Urothelium cell line (cell line): Measurements from ENCODE around the gene SH2D7.
A peak's percentile ranks its signal among the peaks of the same experiment; 100 is the strongest.

Source experiments
- DNase-seq: peaks from one replicate; pipeline ENCODE4 v3.0.0; 2011; ENCODE audit warnings: low spot score, mixed read lengths
- FAIRE-seq: peaks from 2 replicates; lab custom pipeline; 2011; peaks lifted over from hg19 to GRCh38; lab: Jason Lieb, UNC

The SH2D7 gene

DNA sequence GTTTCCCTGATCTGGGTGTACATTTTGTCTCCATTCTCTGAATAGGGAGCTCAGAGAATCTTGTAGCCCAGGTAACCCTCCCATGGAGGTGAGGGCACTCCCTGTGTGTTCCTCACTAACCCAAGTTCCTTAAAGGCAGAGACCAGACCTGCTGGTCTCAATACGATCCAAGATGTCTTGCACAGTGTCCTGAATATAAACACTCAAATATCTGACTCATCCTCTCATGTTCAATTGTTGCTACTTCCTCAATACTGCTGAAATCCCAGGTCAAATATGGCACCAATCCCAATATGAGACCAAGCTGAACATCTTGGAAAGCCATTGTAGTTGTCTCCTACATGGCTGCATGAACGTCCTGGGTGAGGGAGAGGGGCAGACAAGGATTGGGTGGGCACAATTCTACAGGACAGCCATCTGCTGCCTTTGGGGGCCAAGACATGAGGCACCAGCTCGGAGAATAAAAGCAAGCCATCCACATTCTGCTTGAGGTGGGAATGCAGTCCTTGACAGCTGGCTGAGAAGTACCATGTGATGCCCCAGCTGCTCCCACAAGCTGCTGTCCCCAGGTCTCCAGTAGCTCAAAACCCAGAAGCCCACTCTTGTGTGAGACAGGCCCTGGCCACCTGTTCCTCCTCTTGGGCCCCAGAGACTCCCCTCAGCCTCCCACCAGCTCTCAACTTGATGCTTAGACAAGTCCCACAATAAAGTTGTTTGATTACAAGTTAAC lies 33.1 kb upstream of the SH2D7 start:
- no peak for FAIRE-seq
- no peak for DNase-seq

DNA sequence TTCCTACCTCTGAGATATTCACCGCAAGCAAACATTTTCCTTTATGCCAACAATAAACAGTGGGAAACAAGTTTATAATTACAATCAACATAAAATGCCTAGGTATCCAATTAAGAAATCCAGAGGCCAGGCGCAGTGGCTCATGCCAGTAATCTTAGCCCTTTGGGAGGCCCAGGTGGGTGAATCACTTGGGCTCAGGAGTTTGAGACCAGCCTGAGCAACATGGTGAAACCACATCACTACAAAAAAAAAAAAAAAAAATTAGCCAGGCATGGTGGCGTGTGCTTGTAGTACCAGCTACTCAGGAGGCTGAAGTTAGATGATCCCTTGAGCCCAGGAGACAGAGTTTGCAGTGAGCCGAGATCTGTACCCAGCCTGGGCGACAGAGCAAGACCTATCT lies 32.1 kb upstream of the SH2D7 start:
- no peak for DNase-seq
- no peak for FAIRE-seq

DNA sequence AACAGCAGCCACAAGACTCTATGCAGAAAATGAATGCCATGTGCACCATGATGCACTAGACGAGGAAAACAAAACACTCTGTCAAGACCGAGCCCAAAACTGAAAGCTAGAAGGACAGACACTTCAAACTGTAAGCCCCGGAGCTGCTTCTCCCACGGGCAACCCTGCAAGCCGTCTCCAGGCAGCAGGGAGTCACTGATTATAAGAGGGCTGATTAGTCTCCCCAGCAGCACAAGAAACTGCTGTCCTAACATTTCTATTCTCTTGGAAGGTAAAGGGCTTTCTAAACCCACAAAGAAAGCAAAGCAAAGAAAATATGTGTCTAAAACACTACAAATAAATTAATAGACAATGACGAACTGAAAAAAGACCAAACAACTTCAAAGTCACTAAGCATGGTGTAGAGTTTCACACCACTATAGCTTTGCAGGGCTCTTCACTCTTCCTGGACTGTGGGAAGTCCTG lies 30.4 kb upstream of the SH2D7 start:
- FAIRE-seq (no peak), DNase-seq (no peak)

DNA sequence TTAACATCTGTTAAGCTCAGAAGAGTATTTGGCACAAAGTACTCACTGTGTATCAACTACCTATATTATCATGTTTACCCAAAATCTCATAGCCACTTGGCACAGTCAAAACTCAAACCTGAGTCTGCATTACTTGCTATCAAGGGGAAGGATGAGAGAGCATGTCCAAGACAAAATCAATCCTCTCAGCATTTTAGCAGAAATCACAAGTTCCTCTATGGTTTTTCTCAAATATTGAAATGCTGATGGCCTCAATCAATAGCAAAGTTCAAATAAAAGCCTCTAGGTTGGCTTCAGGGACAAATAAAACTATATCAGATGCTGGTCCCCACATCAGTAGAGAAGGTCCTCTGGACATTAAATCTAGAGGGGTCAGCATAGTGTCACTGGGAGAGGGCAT lies 29.1 kb upstream of the SH2D7 start:
- FAIRE-seq (no peak), DNase-seq (no peak)

DNA sequence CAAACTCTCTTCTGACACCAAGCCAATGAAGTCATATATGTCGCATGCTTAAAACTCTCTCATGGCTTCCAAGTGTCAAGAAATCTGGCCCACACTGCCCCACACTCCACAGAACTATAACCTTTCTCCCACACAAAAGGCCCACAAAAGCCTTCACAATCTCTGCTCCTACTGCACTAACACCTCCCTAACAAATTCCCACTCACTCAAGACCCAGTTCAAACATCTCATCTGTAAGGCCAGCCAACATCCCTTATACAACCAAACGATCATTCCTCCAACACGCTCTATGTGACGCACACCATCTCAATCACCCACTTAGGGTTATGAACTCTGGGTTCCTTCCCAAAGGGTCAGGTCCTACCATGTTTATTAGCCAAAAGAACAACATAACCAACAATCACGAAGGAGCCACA lies 28.4 kb upstream of the SH2D7 start:
- DNase-seq = no peak
- FAIRE-seq = no peak

DNA sequence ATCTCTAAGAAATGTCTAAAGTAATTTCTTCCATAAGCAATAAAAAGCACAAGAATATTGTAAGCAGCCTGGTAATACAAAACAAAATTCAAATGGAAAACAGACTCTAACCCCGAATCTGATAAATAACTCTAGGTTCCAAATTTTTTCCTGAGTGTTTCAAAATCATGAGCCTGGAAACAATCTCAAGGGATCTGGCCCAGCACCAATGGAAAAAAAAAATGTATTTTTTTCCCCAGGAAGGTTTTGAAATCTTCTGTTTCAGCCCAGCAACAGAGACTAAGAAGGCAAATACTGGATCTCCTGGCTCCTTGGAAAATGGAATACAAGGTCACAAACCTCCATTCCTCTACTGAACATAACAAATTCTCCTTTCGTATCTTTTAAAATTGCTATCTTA lies 27.8 kb upstream of the SH2D7 start:
- FAIRE-seq (no peak), DNase-seq (no peak)

DNA sequence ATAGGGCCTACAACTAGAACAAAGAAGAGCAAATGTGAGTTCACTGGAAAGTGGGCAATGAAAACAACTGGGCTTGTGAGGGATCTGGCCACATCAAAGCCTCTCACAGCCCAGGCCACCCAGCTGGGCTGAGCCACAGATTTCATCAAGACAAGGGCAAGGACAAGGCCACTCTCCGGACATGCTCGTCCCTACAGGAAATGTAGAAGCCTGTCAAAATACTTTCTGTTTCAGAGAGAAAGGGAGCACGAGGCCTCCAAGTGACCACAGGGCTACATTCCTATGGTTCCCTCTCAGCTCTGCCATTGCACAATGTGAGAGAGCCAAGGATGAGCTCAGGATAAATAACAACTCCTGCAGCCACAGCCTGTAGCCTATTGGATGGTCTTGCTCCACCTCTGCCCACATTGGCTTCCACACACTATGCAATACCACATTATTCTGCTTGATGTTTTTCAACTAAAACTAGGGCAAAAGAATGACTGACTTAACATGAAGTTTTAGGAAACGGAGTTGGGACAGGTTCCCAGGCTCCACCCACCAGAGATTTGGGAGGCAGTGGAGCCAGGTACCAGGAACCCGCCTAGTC lies 27.0 kb upstream of the SH2D7 start:
- FAIRE-seq (no peak), DNase-seq (peak; percentile 72)

DNA sequence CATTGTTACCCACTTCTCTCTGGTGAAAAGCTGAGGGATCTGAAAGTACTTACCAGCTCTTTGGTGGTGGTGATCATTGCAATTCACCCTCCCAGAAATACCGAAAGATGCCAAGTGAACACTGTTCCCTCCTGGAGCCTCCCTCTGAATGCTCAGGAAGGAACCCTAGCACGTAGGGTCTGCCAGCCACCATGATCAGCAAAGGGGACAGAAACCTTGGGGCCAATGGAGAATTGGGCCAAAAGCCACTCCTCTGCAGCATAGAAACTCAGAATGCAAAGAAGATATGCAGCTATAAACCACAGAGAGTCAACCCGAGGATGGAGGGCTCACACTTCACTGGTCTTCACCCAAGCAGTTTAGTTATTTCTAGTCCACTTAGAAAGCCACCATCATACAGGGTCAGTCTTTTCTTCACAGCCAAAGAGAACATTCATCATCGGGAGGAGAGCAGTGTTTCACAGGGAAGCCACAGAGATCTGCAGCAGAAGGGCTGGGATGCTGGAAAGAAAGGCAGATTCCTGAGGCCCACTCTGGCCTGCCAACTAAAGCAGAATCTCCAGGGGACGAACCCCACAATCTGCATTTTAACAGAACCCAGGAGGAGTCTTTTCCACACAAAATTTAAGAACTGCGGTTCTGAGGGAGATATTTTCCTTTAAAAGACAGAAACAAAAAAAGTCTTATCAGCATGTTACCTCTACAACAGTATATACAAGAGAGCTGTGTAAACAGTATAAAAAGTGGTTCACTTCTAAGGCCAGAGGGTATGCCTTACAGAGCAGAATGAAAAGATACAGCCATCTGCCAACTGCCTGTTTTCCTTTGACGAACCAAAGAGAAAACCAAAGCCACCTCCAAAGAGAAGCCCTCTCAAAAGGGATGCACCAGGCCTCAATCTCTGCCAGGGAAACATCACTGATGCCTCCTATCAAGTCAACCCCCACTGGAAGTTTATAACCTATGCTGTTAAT lies 26.1 kb upstream of the SH2D7 start:
- DNase-seq = no peak
- no peak for FAIRE-seq

DNA sequence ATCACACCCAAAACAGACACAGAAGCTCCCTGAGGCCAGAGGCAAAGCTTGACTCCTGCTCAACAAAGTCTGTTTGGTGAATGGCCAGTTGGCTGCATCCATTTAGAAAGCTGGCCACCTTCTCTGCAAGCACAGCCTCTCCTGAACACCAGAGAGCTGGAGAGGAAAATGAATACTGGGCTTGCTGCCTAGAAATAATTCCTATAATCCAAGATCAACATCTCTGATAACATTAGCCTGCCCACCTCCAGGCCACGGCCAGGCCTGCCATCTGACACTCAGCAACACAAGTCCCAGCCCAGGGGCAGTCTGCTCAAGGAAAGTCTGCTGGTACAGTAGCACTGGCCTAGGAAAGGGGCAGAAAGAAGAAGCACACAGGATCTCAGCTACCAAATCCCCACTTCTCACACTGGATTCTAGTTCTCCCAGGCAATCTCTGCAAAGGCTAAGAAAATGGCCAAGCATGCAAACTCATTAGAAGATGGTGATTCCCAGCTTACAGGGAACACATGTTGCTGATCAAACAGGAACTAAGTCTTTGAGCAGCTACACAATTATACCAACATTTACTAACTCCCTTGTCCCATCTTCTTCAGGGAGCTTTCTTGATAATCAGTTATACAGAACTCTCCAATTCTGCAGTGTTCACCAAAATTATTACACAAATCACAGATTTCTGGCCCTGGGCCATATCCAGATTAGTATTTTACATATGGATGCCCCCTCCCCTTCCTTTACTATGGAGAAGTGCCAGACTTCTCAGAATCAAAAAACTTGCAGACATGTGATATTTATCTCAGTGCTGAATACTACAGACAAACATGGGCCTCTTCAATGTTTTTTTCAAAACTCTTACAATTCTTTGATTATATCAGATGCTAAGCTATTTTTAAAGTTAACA lies 24.8 kb upstream of the SH2D7 start:
- FAIRE-seq (no peak), DNase-seq (no peak)

DNA sequence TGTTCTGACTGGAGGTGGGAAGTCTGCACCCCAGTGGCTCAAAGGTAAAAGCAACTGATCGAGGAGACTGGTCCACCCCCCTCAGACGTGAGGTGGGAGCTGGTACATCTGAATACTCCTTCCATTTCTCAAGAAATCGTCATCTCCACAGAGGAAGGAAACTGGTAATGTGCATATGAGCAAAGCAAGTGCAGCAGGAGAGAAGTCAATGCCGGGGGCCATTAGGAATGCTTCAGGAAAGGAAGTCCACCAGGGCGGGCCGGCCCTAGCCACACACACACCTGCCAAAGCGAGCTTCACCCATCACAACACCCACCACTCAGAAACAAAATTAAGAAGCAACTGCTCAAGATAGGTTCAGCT lies 23.3 kb upstream of the SH2D7 start:
- no peak for DNase-seq

DNA sequence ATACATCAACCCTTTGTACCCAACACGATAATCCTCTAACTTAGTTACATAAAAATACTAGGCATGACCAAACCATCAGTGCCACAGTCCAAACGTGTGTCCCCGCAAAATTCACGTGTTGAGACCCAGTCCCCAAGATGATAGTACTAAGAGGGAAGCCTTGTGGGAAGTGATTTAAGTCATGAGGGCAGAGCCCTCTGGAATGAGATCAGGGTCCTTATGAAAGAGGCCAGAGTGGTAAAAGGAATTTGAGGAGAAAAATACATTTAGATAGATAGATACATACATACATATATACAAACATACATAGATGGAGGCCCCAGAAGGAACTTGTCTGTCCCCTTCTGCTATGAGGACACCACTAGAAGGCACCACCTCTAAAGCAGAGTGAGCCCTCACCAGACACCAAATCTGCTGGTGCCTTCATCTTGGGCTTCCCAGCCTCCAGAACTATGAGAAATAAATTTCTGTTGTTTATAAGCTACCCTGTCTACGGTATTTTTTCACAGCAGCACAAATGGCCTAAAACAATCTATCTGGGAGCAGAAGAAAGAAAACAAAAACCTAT lies 22.8 kb upstream of the SH2D7 start:
- DNase-seq = no peak
- no peak for FAIRE-seq

More for the DNA sequence above, 23.3 kb upstream of the SH2D7 start:
- FAIRE-seq = no peak

DNA sequence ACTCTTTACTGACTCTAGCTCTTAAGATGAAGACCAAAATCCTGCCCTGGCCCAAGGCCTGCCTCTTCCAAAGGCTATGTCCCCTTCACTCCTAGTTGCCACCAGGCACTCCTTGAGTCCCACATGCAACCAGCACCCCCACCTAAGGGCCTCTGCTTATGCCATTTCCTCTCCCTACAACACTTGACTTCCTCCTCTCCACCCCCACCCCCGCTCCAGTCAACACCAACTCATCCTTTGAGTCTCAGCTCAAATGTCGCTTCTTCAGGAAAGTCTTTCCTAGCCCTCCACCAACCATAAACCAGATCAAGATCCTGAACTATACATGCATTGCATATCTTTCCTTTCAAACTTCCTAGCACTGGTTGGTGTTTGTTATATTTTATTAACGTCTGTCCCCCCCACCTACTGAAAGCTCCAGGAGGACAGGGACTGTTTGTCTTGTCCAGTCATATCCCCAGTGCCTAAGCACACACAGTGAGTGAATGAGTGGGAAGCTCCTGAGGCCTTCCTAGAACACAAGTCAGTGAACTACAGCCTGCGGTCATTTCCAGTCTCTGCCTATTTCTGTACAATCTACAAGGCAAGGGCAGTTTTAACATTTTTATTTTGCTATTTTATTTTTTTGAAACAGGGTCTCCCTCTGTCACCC lies 22.2 kb upstream of the SH2D7 start:
- DNase-seq (no peak), FAIRE-seq (no peak)

DNA sequence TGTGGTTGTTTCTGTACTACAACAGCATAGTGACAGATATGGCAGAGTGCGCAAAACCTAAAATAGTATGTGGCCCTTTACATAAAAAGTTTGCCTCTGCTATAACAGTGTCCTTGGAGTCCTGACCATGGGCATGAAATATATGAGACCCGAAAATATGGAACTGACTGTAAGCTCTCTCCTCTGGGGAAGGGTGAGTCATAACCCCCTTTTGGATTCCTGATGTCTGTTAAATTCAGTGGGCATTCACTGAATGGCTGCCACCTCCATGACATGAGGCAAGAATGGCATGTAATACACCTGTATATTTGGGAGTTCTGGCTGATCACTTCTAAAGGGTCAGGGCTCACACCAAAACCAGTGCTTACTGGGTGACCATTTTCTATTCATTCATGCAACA lies 21.0 kb upstream of the SH2D7 start:
- FAIRE-seq = no peak
- DNase-seq = no peak

DNA sequence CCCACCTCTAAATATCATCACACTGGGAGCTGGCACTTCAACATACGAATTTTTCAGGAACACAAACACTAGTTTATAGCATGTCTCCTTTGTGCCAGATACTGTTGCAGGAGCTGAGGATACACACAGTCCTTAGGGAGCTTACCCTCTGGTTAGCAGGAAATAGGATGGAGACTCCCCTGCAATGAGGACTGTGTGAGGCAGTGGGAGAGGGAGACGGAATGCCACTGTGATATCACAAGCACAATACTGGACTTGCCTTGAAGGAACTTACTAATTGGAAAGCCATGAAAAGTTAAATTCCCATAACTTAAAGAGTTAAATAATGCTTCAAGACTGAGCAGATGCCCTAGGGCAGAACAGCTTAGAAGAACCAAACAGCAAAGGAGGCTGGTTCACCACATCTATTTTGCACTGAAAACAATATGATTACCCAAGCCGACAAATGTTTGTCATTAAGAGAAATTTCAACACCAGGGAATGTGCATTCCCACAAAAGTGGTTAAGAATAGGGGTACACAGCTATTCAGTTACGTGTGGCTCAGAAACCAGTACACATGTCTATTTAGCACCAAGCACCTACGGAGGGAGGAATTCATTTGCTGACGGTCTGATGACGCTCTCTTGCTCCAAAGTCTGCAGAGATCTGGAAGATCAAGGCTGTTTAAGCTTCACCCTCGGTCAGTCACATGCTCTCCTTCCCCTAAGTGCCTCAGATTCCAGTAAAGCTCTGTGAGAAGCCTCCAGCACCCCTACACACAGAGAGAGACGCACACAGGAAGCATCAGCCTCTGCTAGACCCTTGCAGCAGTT lies 20.1 kb upstream of the SH2D7 start:
- DNase-seq (no peak), FAIRE-seq (no peak)

DNA sequence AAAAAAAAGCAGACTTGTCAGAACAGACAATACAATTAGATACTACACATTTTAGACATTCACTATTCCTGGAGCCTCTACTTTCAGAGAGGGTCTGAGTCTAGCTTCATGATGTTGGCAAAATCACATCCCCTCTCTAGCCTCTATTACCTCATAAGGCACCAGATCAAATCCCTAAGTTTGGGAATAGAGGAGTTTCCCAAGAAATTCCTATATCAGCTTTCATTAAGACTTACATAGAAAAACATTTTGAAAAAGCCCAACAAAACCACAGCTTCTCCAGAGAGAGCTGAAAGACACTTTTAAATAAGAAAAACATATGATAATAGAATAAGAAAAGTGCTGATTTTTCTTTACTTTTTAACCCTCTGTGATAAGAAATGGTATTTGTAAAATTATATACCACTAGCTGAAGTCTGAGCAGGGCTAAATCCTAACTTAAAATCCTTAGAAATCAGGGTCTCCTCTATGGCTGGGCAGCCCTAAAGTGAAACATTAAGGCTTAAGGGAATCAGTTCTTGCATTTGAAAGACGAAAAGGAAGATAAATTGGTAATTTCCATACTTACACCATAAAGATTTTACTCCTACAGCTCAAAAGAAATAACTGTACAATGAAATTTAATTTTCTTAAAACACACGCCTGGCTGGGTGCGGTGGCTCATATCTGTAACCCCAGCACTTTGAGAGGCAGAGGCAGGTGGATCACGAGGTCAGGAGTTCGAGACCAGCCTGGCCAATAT lies 19.1 kb upstream of the SH2D7 start:
- no peak for FAIRE-seq
- DNase-seq = no peak

DNA sequence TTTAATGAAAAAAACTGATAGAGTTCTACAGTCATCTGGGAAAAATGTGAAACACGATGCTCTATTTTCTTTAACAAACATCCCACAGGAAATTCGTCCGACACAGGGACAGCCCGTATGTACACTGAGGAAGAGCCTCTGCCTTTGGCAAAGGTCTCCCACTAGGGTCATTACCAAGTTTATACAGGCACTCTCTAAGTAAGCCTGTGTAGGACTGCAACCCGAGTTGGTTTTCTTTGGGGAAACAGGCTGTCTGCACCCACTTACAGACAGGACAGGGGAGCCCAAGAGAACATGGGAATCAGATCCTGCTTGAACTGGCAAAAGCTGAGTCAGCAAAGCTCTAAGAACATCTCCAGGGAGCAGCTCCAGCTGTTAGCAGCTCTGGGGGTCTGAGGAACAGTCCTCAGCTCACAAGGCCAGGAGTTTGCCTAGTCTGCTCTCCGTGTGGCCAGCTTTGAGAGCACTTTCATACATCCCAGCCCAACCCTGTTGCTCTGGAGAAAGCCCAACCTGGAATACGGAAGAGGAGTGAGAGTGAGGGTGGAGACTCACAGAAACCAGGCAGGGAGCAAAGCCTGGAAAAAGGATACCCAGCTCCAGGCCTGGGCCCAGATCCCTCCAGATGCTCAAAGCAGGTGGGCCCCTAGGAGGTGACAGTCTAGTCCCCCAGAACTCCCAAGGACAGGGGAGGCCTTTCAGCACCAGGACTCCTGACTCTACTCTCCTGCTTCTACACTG lies 16.7 kb upstream of the SH2D7 start:
- peak; percentile 50 for DNase-seq

DNA sequence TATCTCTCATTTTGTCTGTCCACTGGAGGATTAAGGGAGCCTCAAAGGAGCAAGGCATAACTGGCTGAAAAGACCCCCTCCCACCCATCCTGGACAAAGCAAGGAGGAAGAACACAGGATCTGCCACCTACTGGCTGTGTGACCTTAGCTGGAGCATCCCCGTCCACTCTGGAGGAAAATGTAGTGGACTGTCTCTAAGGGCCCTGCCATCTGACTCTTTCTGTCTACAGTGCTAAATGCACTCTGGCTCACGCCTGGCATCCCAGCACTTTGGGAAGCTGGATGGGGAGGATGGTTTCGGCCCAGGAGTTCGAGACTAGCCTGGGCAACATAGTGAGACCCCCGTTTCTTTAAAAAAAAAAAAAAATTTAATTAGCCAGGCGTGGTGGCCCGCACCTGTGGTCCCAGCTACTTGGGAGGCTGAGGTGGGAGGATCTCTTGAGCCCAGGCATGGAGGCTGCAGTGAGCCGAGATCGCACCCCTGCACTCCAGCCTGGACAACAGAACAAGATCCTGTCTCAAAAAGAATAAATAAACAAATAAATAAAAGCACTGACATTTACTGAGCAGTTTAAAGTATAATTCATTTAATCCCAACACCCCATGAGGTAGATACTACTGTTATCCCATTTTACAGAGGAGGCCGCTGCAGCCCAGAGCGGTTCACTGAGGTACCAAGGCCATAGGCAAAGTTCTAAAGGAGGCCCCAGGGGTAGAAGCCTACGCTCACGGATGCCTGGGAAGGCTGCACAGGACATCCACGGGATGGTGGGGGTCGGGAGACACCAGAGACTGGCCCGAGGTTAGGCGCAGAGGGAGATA lies 15.9 kb upstream of the SH2D7 start:
- DNase-seq (no peak), FAIRE-seq (no peak)

More for the DNA sequence above, 16.7 kb upstream of the SH2D7 start:
- FAIRE-seq = no peak
